Tibial nerve (tissue), 4 donors: ENCODE measurements around the gene CCDC15.
"Not testable (repeated sequence)": the region's sequence is repeated elsewhere in the genome, so short reads cannot be mapped to it uniquely, and the experiment has no call there.

Experiments
- CTCF ChIP-seq, 5 experiments: fragments of 200-600 bp in 3 of 5; fragments of 450-650 bp in 2 of 5; sonication (generic) in 3 of 5; IDR thresholded peaks; one replicate each; pipeline ENCODE4 v1.5.1; 2016 to 2019; ENCODE audit warnings: antibody characterized with exemption in 5 of 5, mild to moderate bottlenecking in 3 of 5, moderate library complexity in 2 of 5
- EP300 ChIP-seq, 2 donors: sonication (generic); formaldehyde crosslinking; IDR thresholded peaks; one replicate each; pipeline ENCODE4 v1.6.1; 2017; ENCODE audit warnings: antibody characterized with exemption in 2 of 2, mild to moderate bottlenecking in 1 of 2

GRCh38 chr11:125056111-125056510 is 102.1 kb downstream of the CCDC15 start:
- not testable (repeated sequence) for TF ChIP-seq CTCF, EP300 (IDR thresholded peaks at IDR 0.05)
